Measurements from ENCODE around the gene HIPK2. TPM values are rescaled to one million over a fixed set of nuclear protein-coding genes. Genes with fewer than 3 reads are reported as not detected.

Gene HIPK2
- polyA plus RNA-seq, 1 donor, result 12.6 TPM

- H3K36me3 ChIP-seq (ENCODE audit: control insufficient read depth, insufficient read depth, low read length), result peaks cover 76% of the 10 kb centered on the region
- no peak overlapping the region for H3K27ac ChIP-seq (ENCODE audit: low read length)
- H3K4me1 ChIP-seq (ENCODE audit: control insufficient read depth, insufficient read depth, low read length), result no peaks in the 10 kb centered on the region
- H3K27me3 ChIP-seq (ENCODE audit: control insufficient read depth, insufficient read depth, low read length), result no peaks in the 10 kb centered on the region
- H3K4me3 ChIP-seq (ENCODE audit: low read length), result no peak overlapping the region
- H3K9me3 ChIP-seq (ENCODE audit: control insufficient read depth, low read depth, low read length), result no peaks in the 10 kb centered on the region
- DNase-seq, result no peak
- WGBS (ENCODE audit: insufficient coverage, low lambda C conversion rate), result 100% methylated on average over 1 of the region's 5 CpGs
These were observed 182.0 kb downstream of the HIPK2 start for GRCh38 chr7:139595806-139596205.

DNA sequence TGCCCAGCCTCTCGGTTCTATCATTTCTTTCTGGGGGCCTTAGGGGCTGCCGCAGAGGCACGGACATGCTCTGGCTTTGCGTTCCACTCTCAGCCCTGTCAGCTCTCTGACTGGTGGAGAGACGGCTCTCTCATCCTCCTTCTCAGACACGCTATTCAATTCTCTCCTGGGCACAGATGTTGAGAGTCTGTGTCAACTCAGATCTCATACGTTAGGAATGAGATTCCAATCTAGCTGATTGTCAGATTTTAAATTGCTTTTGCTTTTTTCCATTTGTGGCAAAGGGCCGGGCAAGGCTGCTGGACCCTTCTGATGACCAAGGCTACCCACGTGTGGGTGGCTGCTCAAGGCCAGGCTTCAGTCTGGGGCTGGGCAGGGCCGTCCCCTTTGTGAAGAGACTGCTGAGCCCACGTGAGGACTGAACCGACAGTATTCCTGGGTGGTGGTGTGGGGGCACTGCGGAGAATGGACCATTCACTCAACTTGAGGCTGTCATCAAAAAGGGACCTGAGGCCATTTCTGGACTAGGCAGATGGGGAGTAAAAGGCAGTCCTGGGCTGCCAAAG lies 182.8 kb downstream of the HIPK2 start:
- WGBS (ENCODE audit: insufficient coverage, low lambda C conversion rate), result 83% methylated on average over 1 of the region's 13 CpGs
- H3K9me3 ChIP-seq (ENCODE audit: control insufficient read depth, low read depth, low read length), result no peaks in the 10 kb centered on the region
- no peaks in the 10 kb centered on the region for H3K4me1 ChIP-seq (ENCODE audit: control insufficient read depth, insufficient read depth, low read length)
- no peak for DNase-seq
- no peak overlapping the region for H3K4me3 ChIP-seq (ENCODE audit: low read length)
- H3K27ac ChIP-seq (ENCODE audit: low read length), result no peak overlapping the region
- peaks cover 70% of the 10 kb centered on the region for H3K36me3 ChIP-seq (ENCODE audit: control insufficient read depth, insufficient read depth, low read length)
- no peaks in the 10 kb centered on the region for H3K27me3 ChIP-seq (ENCODE audit: control insufficient read depth, insufficient read depth, low read length)

DNA sequence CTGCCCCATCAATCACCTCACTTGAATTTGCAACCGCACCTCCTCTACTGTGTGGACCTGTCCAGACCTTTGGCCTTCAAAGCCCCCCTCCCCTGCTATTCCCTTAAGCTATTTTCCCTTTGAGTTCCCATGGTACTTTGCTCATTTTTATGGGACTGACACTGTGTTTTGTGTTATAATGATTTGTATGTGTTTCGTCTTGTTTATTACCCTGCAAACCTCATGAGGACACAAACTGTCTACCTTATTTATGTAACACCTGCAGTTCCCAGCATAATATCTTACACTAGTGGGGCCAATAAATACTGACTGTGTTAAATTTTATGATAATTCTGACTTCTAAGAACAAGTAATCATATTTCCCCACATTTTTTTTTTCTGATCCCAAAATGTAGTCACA lies 183.7 kb downstream of the HIPK2 start:
- WGBS (ENCODE audit: insufficient coverage, low lambda C conversion rate), result no CpG with 5 or more reads among the region's 2 CpGs
- H3K36me3 ChIP-seq (ENCODE audit: control insufficient read depth, insufficient read depth, low read length), result peaks cover 71% of the 10 kb centered on the region

GRCh38 chr7:139592801-139593461 lies 184.9 kb downstream of the HIPK2 start:
- Histone ChIP-seq H3K9me3 (ENCODE audit: control insufficient read depth, low read depth, low read length) (no peaks in the 10 kb centered on the region), H3K4me3 (ENCODE audit: low read length) (no peak overlapping the region), H3K4me1 (ENCODE audit: control insufficient read depth, insufficient read depth, low read length) (no peaks in the 10 kb centered on the region), H3K27ac (ENCODE audit: low read length) (no peak overlapping the region), H3K27me3 (ENCODE audit: control insufficient read depth, insufficient read depth, low read length) (no peaks in the 10 kb centered on the region), H3K36me3 (ENCODE audit: control insufficient read depth, insufficient read depth, low read length) (peaks cover 69% of the 10 kb centered on the region)
- DNase-seq, result no peak
- WGBS (ENCODE audit: insufficient coverage, low lambda C conversion rate), result no CpG with 5 or more reads among the region's 4 CpGs

More for the DNA sequence above, 183.7 kb downstream of the HIPK2 start:
- Histone ChIP-seq H3K27me3 (ENCODE audit: control insufficient read depth, insufficient read depth, low read length) (no peaks in the 10 kb centered on the region), H3K27ac (ENCODE audit: low read length) (no peak overlapping the region), H3K4me1 (ENCODE audit: control insufficient read depth, insufficient read depth, low read length) (no peaks in the 10 kb centered on the region), H3K9me3 (ENCODE audit: control insufficient read depth, low read depth, low read length) (no peaks in the 10 kb centered on the region), H3K4me3 (ENCODE audit: low read length) (no peak overlapping the region)
- no peak for DNase-seq

DNA sequence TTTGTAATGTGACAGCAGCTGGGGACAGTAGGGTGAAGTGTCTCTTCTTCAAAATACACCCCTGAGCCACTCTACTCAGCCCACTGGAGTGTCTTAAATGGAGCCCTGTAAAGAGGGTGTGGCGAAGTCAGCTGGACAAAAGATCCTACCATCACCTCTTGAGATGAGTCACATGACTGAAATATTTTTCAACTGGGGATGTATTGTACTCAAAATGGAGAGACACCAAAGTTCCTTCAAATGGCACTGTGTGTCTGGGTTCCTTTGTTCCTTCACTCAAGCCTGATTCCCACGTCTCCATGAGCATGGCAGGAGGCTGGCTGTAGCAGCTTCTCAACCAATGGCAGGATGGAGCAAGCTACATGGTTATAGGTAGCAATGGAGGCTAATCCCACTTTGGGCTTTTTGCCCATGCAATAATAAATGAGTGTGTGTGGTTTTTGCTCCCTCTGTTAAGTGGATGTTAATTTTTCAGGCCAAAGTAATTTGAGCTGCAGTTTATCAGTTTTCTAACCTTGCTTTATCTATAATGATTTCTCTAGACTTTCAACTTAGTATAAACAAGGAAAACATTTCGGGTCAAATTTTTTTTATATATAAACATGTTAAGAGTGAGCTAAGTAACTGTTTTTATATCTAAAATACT lies 186.1 kb downstream of the HIPK2 start:
- no CpG with 5 or more reads among the region's 3 CpGs for WGBS (ENCODE audit: insufficient coverage, low lambda C conversion rate)
- Histone ChIP-seq H3K4me1 (ENCODE audit: control insufficient read depth, insufficient read depth, low read length) (no peaks in the 10 kb centered on the region), H3K27ac (ENCODE audit: low read length) (no peak overlapping the region), H3K4me3 (ENCODE audit: low read length) (no peak overlapping the region), H3K27me3 (ENCODE audit: control insufficient read depth, insufficient read depth, low read length) (no peaks in the 10 kb centered on the region), H3K9me3 (ENCODE audit: control insufficient read depth, low read depth, low read length) (no peaks in the 10 kb centered on the region), H3K36me3 (ENCODE audit: control insufficient read depth, insufficient read depth, low read length) (peaks cover 63% of the 10 kb centered on the region)
- no peak for DNase-seq

DNA sequence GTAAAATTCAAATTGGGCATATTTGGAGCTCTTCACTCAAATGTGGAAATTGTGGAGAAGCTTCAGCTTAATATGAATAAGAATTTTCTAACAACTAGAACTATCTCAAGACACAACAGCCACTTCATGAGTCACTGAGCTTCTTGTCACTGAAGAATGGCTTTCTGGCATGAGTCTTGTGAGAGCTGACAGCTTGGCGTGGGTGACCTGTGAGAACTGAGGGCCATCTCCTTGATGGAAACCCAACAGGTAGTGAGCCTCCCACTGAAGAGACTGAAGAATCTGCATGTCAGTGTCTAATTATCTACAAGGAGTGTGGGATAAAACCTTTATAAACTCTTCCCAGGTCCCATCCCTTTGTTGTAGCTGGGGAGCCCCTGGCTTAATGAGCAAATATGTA lies 188.3 kb downstream of the HIPK2 start:
- no peak overlapping the region for H3K27ac ChIP-seq (ENCODE audit: low read length)
- H3K4me3 ChIP-seq (ENCODE audit: low read length), result no peak overlapping the region
- no peak for DNase-seq
- H3K27me3 ChIP-seq (ENCODE audit: control insufficient read depth, insufficient read depth, low read length), result no peaks in the 10 kb centered on the region
- no peaks in the 10 kb centered on the region for H3K4me1 ChIP-seq (ENCODE audit: control insufficient read depth, insufficient read depth, low read length)
- H3K36me3 ChIP-seq (ENCODE audit: control insufficient read depth, insufficient read depth, low read length), result peaks cover 55% of the 10 kb centered on the region
- WGBS (ENCODE audit: insufficient coverage, low lambda C conversion rate), result no CpG with 5 or more reads among the region's 1 CpG
- H3K9me3 ChIP-seq (ENCODE audit: control insufficient read depth, low read depth, low read length), result no peaks in the 10 kb centered on the region

- Histone ChIP-seq H3K9me3 (ENCODE audit: control insufficient read depth, low read depth, low read length) (no peaks in the 10 kb centered on the region), H3K36me3 (ENCODE audit: control insufficient read depth, insufficient read depth, low read length) (peaks cover 57% of the 10 kb centered on the region), H3K27me3 (ENCODE audit: control insufficient read depth, insufficient read depth, low read length) (no peaks in the 10 kb centered on the region), H3K4me1 (ENCODE audit: control insufficient read depth, insufficient read depth, low read length) (no peaks in the 10 kb centered on the region), H3K4me3 (ENCODE audit: low read length) (no peak overlapping the region), H3K27ac (ENCODE audit: low read length) (no peak overlapping the region)
- WGBS (ENCODE audit: insufficient coverage, low lambda C conversion rate), result 80% methylated on average over 1 of the region's 7 CpGs
- DNase-seq, result no peak
These were observed 189.2 kb downstream of the HIPK2 start for GRCh38 chr7:139588632-139589031.

GRCh38 chr7:139587535-139587934 lies 190.3 kb downstream of the HIPK2 start:
- Histone ChIP-seq H3K27ac (ENCODE audit: low read length) (no peak overlapping the region), H3K4me3 (ENCODE audit: low read length) (no peak overlapping the region), H3K36me3 (ENCODE audit: control insufficient read depth, insufficient read depth, low read length) (peaks cover 57% of the 10 kb centered on the region), H3K9me3 (ENCODE audit: control insufficient read depth, low read depth, low read length) (no peaks in the 10 kb centered on the region), H3K4me1 (ENCODE audit: control insufficient read depth, insufficient read depth, low read length) (no peaks in the 10 kb centered on the region), H3K27me3 (ENCODE audit: control insufficient read depth, insufficient read depth, low read length) (no peaks in the 10 kb centered on the region)
- WGBS (ENCODE audit: insufficient coverage, low lambda C conversion rate), result no CpG with 5 or more reads among the region's 7 CpGs
- DNase-seq, result no peak

DNA sequence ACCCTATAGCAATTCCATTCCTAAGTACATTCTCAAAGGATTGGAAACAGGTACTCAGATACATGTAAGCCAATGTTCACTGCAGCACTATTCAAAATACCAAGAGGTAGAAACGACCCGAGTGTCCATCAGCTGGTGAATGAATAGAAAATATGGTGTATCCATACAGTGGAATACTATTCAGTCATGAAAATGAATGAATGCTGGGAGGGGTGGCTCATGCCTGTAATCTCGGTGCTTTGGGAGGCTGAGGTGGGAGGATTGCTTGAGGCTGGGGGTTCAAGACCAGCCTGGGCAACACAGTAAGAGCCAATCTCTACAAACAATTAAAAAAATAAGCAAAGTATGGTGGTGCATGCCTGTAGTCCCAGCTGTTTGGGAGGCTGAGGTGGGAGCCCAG lies 191.5 kb downstream of the HIPK2 start:
- WGBS (ENCODE audit: insufficient coverage, low lambda C conversion rate), result 100% methylated on average over 1 of the region's 3 CpGs

DNA sequence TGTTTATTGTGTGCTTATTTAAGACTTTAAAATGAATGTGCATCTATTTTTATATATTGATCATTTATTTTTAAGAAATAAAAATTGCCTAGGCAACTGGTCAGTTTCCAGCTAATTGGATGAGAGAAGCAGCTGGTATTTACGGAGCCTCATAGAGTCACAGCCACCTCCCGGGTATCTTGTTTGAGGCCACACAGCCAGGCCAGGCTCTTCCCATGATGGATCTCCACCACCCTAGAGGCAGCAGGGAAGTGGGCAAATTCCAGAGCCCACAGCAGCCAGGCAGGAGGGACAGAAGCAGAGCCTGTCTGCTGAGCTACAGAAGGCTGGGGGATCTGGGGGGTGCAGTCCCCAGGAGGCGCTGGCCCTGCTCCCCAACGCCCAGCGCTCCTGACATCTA lies 192.8 kb downstream of the HIPK2 start:
- no peak for DNase-seq
- Histone ChIP-seq H3K27me3 (ENCODE audit: control insufficient read depth, insufficient read depth, low read length) (no peaks in the 10 kb centered on the region), H3K36me3 (ENCODE audit: control insufficient read depth, insufficient read depth, low read length) (peaks cover 68% of the 10 kb centered on the region), H3K4me3 (ENCODE audit: low read length) (no peak overlapping the region), H3K27ac (ENCODE audit: low read length) (no peak overlapping the region), H3K4me1 (ENCODE audit: control insufficient read depth, insufficient read depth, low read length) (no peaks in the 10 kb centered on the region), H3K9me3 (ENCODE audit: control insufficient read depth, low read depth, low read length) (no peaks in the 10 kb centered on the region)
- WGBS (ENCODE audit: insufficient coverage, low lambda C conversion rate), result no CpG with 5 or more reads among the region's 5 CpGs

More for the DNA sequence above, 191.5 kb downstream of the HIPK2 start:
- H3K4me1 ChIP-seq (ENCODE audit: control insufficient read depth, insufficient read depth, low read length), result no peaks in the 10 kb centered on the region
- H3K27me3 ChIP-seq (ENCODE audit: control insufficient read depth, insufficient read depth, low read length), result no peaks in the 10 kb centered on the region
- H3K27ac ChIP-seq (ENCODE audit: low read length), result no peak overlapping the region
- no peaks in the 10 kb centered on the region for H3K9me3 ChIP-seq (ENCODE audit: control insufficient read depth, low read depth, low read length)
- no peak overlapping the region for H3K4me3 ChIP-seq (ENCODE audit: low read length)
- H3K36me3 ChIP-seq (ENCODE audit: control insufficient read depth, insufficient read depth, low read length), result peaks cover 63% of the 10 kb centered on the region
- no peak for DNase-seq

Measured in large intestine (tissue), 3 donors.